IMR-90 (cell line): ENCODE data around the gene PDLIM4. TPM values are rescaled to one million over a fixed set of nuclear protein-coding genes. Genes with fewer than 3 reads are reported as not detected.

Experiments
- ATAC-seq: fragments of 200-7000 bp; cut with Tn5 transposase; 2 replicates; pipeline ENCODE4 v1.9.1; 2020; ENCODE audit warnings: low read depth, mild to moderate bottlenecking, moderate library complexity
- BruUV-seq: library from RNA; stranded (reverse); fragments of 400-500 nt; replicated peaks from 2 replicates; lab custom pipeline; 2021; lab: Mats Ljungman, UMichigan
- CTCF ChIA-PET: fragments of 300-600 bp; formaldehyde crosslinking; extraction: SDS; loops from one replicate; lab custom pipeline; 2021; ENCODE audit warnings: antibody characterized with exemption; lab: Yijun Ruan, JAX
- POLR2A ChIA-PET: fragments of 300-600 bp; sonication (Branson Sonifier 250); formaldehyde crosslinking; loops from one replicate; lab custom pipeline; 2022; ENCODE audit warnings: antibody characterized with exemption; ENCODE audit not compliant: unreplicated experiment; lab: Charles Lee
- DNase-seq: peaks from one replicate; pipeline ENCODE4 v3.0.0; 2013
- H2AFZ ChIP-seq: replicated peaks from 2 replicates; pipeline ENCODE3; 2013; ENCODE audit warnings: low read length, mild to moderate bottlenecking; ENCODE audit not compliant: poor library complexity
- H2AK5ac ChIP-seq: 2 replicates; pipeline ENCODE4 v1.6.1; 2013; ENCODE audit warnings: low read depth, low read length, inconsistent platforms
- H2AK9ac ChIP-seq: replicated peaks from 2 replicates; pipeline ENCODE3; 2013; ENCODE audit warnings: mild to moderate bottlenecking, low read depth, low read length, moderate library complexity; ENCODE audit not compliant: poor library complexity
- H2BK120ac ChIP-seq: 2 replicates; pipeline ENCODE4 v1.6.1; 2013; ENCODE audit warnings: low read depth, low read length, inconsistent platforms
- H2BK15ac ChIP-seq: 3 replicates; pipeline ENCODE4 v1.6.1; 2013; ENCODE audit warnings: low read depth, low read length, inconsistent platforms
- H2BK20ac ChIP-seq: 2 replicates; pipeline ENCODE4 v1.6.1; 2013; ENCODE audit warnings: low read depth, mild to moderate bottlenecking, inconsistent platforms, low read length, moderate library complexity
- H2BK5ac ChIP-seq: 2 replicates; pipeline ENCODE4 v1.6.1; 2013; ENCODE audit warnings: mild to moderate bottlenecking, low read depth, low read length, inconsistent platforms; ENCODE audit not compliant: poor library complexity, severe bottlenecking
- H3K14ac ChIP-seq: replicated peaks from 2 replicates; pipeline ENCODE4 v1.6.1; 2013; ENCODE audit warnings: low read depth, low read length, inconsistent platforms
- H3K18ac ChIP-seq: 2 replicates; pipeline ENCODE4 v1.6.1; 2013; ENCODE audit warnings: low read depth, low read length, control low read depth
- H3K23ac ChIP-seq: 2 replicates; pipeline ENCODE4 v1.6.1; 2013; ENCODE audit warnings: low read depth, low read length, inconsistent platforms
- H3K27ac ChIP-seq: 2 replicates; pipeline ENCODE4 v1.5.1; 2013; ENCODE audit warnings: mild to moderate bottlenecking, control low read depth, low read length; ENCODE audit not compliant: insufficient read depth
- H3K27me3 ChIP-seq: 2 replicates; pipeline ENCODE4 v1.6.1; 2013; ENCODE audit warnings: low read length; ENCODE audit not compliant: control insufficient read depth, insufficient read depth
- H3K36me3 ChIP-seq: 2 replicates; pipeline ENCODE4 v1.6.1; 2013; ENCODE audit warnings: low read length, mixed read lengths; ENCODE audit not compliant: control insufficient read depth, insufficient read depth
- H3K4ac ChIP-seq: 2 replicates; pipeline ENCODE4 v1.6.1; 2013; ENCODE audit warnings: low read depth, low read length, inconsistent platforms
- H3K4me1 ChIP-seq: 2 replicates; pipeline ENCODE4 v1.6.1; 2013; ENCODE audit warnings: low read length, mixed read lengths; ENCODE audit not compliant: control insufficient read depth, insufficient read depth
- H3K4me2 ChIP-seq: 2 replicates; pipeline ENCODE4 v1.6.1; 2013; ENCODE audit warnings: low read depth, mild to moderate bottlenecking, control low read depth, low read length, moderate library complexity
- H3K4me3 ChIP-seq: 2 replicates; pipeline ENCODE4 v1.5.1; 2013; ENCODE audit warnings: low read depth, mild to moderate bottlenecking, control low read depth, low read length, moderate library complexity; ENCODE audit not compliant: insufficient read depth
- H3K56ac ChIP-seq: 2 replicates; pipeline ENCODE4 v1.6.1; 2013; ENCODE audit warnings: low read length, inconsistent platforms; ENCODE audit not compliant: insufficient read depth; ENCODE audit errors: extremely low read depth
- H3K79me1 ChIP-seq, 2 experiments: 2 replicates each; pipeline ENCODE4 v1.6.1; 2013; ENCODE audit warnings: low read length in 2 of 2, inconsistent platforms in 1 of 2, low read depth in 1 of 2
- H3K9ac ChIP-seq: 2 replicates; pipeline ENCODE4 v1.6.1; 2013; ENCODE audit warnings: low read depth, low read length, control low read depth
- H3K9me1 ChIP-seq: 2 replicates; pipeline ENCODE4 v1.6.1; 2013; ENCODE audit warnings: low read length, inconsistent platforms; ENCODE audit not compliant: insufficient read depth
- H3K9me3 ChIP-seq: 2 replicates; pipeline ENCODE4 v1.6.1; 2013; ENCODE audit warnings: low read length; ENCODE audit not compliant: control insufficient read depth, insufficient read depth
- H4K20me1 ChIP-seq: 2 replicates; pipeline ENCODE4 v1.6.1; 2013; ENCODE audit warnings: low read length, inconsistent platforms; ENCODE audit not compliant: insufficient read depth
- H4K5ac ChIP-seq: 2 replicates; pipeline ENCODE4 v1.6.1; 2013; ENCODE audit warnings: mild to moderate bottlenecking, low read depth, low read length, control low read depth
- H4K8ac ChIP-seq, 2 experiments: 2 replicates each; pipeline ENCODE4 v1.6.1; 2013; ENCODE audit warnings: low read depth in 2 of 2, low read length in 2 of 2, control low read depth in 1 of 2, inconsistent platforms in 1 of 2
- H4K91ac ChIP-seq: 2 replicates; pipeline ENCODE4 v1.6.1; 2013; ENCODE audit warnings: low read depth, low read length, inconsistent platforms; ENCODE audit not compliant: insufficient read depth
- BHLHE40 ChIP-seq: fragments of 150-350 bp; IDR thresholded peaks from 2 replicates; pipeline ENCODE4 v1.6.1; 2016; ENCODE audit warnings: mild to moderate bottlenecking, low read depth, low read length
- CEBPB ChIP-seq: IDR thresholded peaks from 2 replicates; pipeline ENCODE4 v1.6.1; 2012; ENCODE audit warnings: low read depth, low read length, improper control_type of control experiment
- MAFK ChIP-seq: IDR thresholded peaks from 2 replicates; pipeline ENCODE4 v1.6.1; 2012; ENCODE audit warnings: low read depth, low read length, improper control_type of control experiment
- NFE2L2 ChIP-seq: fragments of 150-350 bp; IDR thresholded peaks from 2 replicates; pipeline ENCODE4 v1.6.1; 2016; ENCODE audit warnings: low read depth, mild to moderate bottlenecking, low read length
- POLR2A ChIP-seq: IDR thresholded peaks from 2 replicates; pipeline ENCODE4 v1.6.1; 2012; ENCODE audit warnings: mild to moderate bottlenecking, low read depth, low read length
- WGBS, 2 experiments: methylation state at CpG; one replicate each; pipeline versions ENCODE4 v1.1.5 to v1.1.7; 2013; ENCODE audit warnings: missing lambda C conversion rate in 2 of 2; ENCODE audit not compliant: insufficient read length in 1 of 2; ENCODE audit errors: extremely low coverage in 2 of 2; 5-methylcytosine and 5-hydroxymethylcytosine counted together
- dilution Hi-C: fragments of 300-500 bp; cut with HindIII; formaldehyde crosslinking; loops from one replicate; pipeline ENCODE4 v1.14.3; 2018; ENCODE audit warnings: low sequenced_read_pairs; ENCODE audit not compliant: unreplicated experiment
- in situ Hi-C: fragments of 300-500 bp; cut with MboI; formaldehyde crosslinking; loops from 3 replicates; pipeline ENCODE4 v1.14.3; 2019; ENCODE audit warnings: low sequenced_read_pairs, inconsistent platforms, mixed read lengths
- intact Hi-C: fragments of 100-400 bp; cut with micrococcal nuclease; formaldehyde crosslinking; loops from 2 replicates; pipeline ENCODE4 v1.10.0; 2022
- polyA plus RNA-seq, 3 experiments: library from polyadenylated mRNA; depleted of rRNA; stranded (reverse); fragments of >200 nt; gene quantifications; 2 replicates each; pipeline ENCODE4 v1.2.3, GENCODE V29; 2012; ENCODE audit warnings: low replicate concordance in 1 of 3
- total RNA-seq: library from RNA; depleted of rRNA; stranded (reverse); fragments of >200 nt; gene quantifications from 2 replicates; pipeline ENCODE4 v1.2.3, GENCODE V29; 2012

Gene PDLIM4
- total and polyA plus RNA-seq, 2 of the 4 experiments (the other 2 are of a cell fraction), result 61.1 to 214 TPM

- H3K27ac ChIP-seq, result peak overlapping the region; percentile 61
- H3K4me1 ChIP-seq, result peaks cover 33% of the 10 kb centered on the region
- H3K4me3 ChIP-seq, result peak overlapping the region; percentile 61
- peak overlapping the region; percentile 11; the same call in 1 of the 2 replicates for H2BK20ac ChIP-seq
- peak overlapping the region; percentile 71 for H4K91ac ChIP-seq
- intact Hi-C loops (no loop called here), in situ Hi-C loops (no loop called here), dilution Hi-C loops (no loop called here)
- BruUV-seq, result no TSS peak
- TF ChIP-seq BHLHE40, result no peak
- no peak for TF ChIP-seq NFE2L2
- no peak for TF ChIP-seq CEBPB
- no peak; the same call in 1 of the 2 replicates for TF ChIP-seq POLR2A
- TF ChIP-seq MAFK, result no peak
- DNase-seq (peak; percentile 25), ATAC-seq (peak; percentile 6; the same call in 1 of the 2 replicates)
- H3K56ac ChIP-seq, result peak overlapping the region; percentile 42; the same call in 1 of the 2 replicates
- H3K9ac ChIP-seq, result peak overlapping the region; percentile 75
- POLR2A ChIA-PET, result interaction anchor here (1.5 kb wide), 1 partner anchor 25 kb away, joined by 6 read pairs; no protein-coding TSS in a partner anchor
- peaks cover 38% of the 10 kb centered on the region for H3K9me1 ChIP-seq
- peak overlapping the region; percentile 4 for H4K5ac ChIP-seq
- peaks cover 34 to 56% of the 10 kb centered on the region in 2 experiments for H3K79me1 ChIP-seq
- peak overlapping the region; percentile 36; the same call in 1 of the 3 replicates for H2BK15ac ChIP-seq
- WGBS, 2 experiments, result 55% methylated on average over 19 of the region's 23 CpGs; no CpG with 5 or more reads in 1 of the 2 experiments
- H2AFZ ChIP-seq, result peak overlapping the region; percentile 95
- peak overlapping the region; percentile 99 for H2AK5ac ChIP-seq
- H3K9me3 ChIP-seq, result no peaks in the 10 kb centered on the region
- H3K27me3 ChIP-seq, result no peaks in the 10 kb centered on the region; the same call in 1 of the 2 replicates
- CTCF ChIA-PET, result interaction anchor here (1.3 to 2.1 kb wide), 3 partner anchors 12 to 67 kb away, joined by 3 to 10 read pairs (median 7); no protein-coding TSS in a partner anchor
- H2BK120ac ChIP-seq, result peak overlapping the region; percentile 38
- H3K23ac ChIP-seq, result peak overlapping the region; percentile 91
- peak overlapping the region; percentile 96 for H2AK9ac ChIP-seq
- peak overlapping the region; percentile 60 for H2BK5ac ChIP-seq
- H4K8ac ChIP-seq, result peak overlapping the region; percentile 74 to 94
- peaks cover 42% of the 10 kb centered on the region for H4K20me1 ChIP-seq
- H3K4me2 ChIP-seq, result peak overlapping the region; percentile 98
- H3K14ac ChIP-seq, result peak overlapping the region; percentile 87
- no peaks in the 10 kb centered on the region for H3K36me3 ChIP-seq
- peak overlapping the region; percentile 59 for H3K18ac ChIP-seq
- peak overlapping the region; percentile 80 for H3K4ac ChIP-seq
Observed at GRCh38 chr5:132226516-132227234, 30.8 kb upstream of the PDLIM4 start.
